IPS-18a (cell line): ENCODE measurements around the gene TIAM2.
A peak's percentile ranks its signal among the peaks of the same experiment; 100 is the strongest.

Experiments
- H3K27ac ChIP-seq: one replicate; pipeline ENCODE4 v1.5.1; 2013; ENCODE audit warnings: low read length
- H3K27me3 ChIP-seq: one replicate; pipeline ENCODE4 v1.6.1; 2013; ENCODE audit warnings: mild to moderate bottlenecking, low read length; ENCODE audit not compliant: control insufficient read depth, insufficient read depth
- H3K36me3 ChIP-seq: one replicate; pipeline ENCODE4 v1.6.1; 2013; ENCODE audit warnings: low read depth, low read length; ENCODE audit not compliant: control insufficient read depth
- H3K4me1 ChIP-seq: one replicate; pipeline ENCODE4 v1.6.1; 2013; ENCODE audit warnings: low read depth, low read length; ENCODE audit not compliant: control insufficient read depth
- H3K4me3 ChIP-seq: one replicate; pipeline ENCODE4 v1.5.1; 2013; ENCODE audit warnings: low read length
- H3K9ac ChIP-seq: one replicate; pipeline ENCODE4 v1.6.1; 2013; ENCODE audit warnings: mild to moderate bottlenecking, low read length, moderate library complexity
- H3K9me3 ChIP-seq: one replicate; pipeline ENCODE4 v1.6.1; 2013; ENCODE audit warnings: low read depth, low read length; ENCODE audit not compliant: control insufficient read depth

Gene TIAM2

DNA sequence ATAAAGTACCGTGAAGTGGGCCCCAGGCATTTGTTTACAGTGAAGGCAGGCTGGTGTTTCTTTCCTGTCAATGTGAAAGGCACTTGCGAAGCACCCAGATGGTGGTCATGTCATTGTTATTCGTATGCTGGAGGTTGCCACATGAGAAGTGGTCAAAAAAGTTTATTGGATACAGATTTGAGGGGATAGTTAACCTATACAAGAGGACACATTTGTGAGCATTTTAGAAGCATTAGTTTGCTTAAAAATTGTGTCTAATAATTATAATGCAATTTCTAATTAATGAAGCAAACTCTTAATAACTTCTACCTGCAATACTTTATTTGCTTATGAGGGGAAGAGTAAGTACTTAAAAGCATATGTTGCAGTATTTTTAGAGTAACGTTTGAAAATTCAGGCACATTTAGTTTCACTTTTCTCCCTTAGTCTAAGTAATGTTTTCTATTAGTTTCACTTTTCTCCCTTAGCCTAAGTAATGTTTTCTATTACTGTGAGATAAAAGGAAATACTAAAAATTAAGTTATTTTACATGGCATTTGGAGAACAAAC, 148.0 kb downstream of the TIAM2 start:
- peak overlapping the region; percentile 78 for H3K27ac ChIP-seq

DNA sequence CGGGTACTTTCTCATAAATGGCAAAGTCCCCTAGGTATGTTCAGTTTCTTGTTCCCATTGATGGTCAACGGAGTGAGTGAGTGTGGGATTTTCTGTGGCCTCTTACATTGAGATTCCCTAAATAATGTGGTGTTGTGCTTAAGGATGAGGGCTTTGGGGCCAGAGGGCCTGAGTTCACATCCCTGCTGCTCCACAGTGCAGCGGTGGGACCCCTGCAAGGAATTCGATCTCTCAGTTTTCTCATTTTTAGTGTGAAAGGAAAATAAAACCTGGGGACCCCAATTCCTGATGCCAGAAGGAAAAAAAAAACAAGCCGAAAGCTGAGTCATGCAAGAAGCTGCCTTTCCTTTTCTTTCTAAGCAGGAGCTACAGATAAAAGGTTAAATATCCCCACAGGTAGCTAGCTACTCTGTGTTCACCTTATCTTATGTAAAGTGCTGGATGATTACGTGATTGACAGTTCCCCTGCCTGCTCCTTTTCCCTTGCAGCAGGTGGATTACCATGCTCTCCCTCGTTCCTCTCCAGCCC, 148.5 kb downstream of the TIAM2 start:
- Histone ChIP-seq H3K36me3 (peaks cover 3% of the 10 kb centered on the region), H3K4me3 (peak overlapping the region; percentile 0), H3K27me3 (no peaks in the 10 kb centered on the region), H3K9me3 (no peaks in the 10 kb centered on the region), H3K27ac (peak overlapping the region; percentile 78), H3K4me1 (peaks cover 40% of the 10 kb centered on the region), H3K9ac (peak overlapping the region; percentile 41)

More for the DNA sequence above, 148.0 kb downstream of the TIAM2 start:
- peak overlapping the region; percentile 0 for H3K4me3 ChIP-seq
- no peaks in the 10 kb centered on the region for H3K27me3 ChIP-seq
- peaks cover 3% of the 10 kb centered on the region for H3K36me3 ChIP-seq
- H3K9me3 ChIP-seq, result no peaks in the 10 kb centered on the region
- H3K9ac ChIP-seq, result peak overlapping the region; percentile 41
- H3K4me1 ChIP-seq, result peaks cover 34% of the 10 kb centered on the region

DNA sequence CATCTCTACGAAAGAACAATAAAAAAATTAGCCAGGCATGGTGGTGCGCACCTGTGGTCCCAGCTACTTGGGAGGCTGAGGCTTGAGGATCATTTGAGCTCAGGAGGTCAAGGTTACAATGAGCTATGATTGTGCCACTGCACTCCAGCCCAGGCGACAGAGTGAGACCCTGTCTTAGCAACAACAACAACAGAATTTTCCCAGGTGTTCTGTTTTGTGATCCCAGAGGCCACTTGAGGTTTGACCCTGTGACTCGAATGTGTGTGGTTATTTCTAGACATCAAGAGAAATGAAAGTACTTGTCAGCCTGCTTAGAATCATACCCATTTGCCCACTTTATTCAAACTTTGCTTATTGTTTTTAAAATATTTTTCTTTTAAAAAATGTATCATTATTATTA, 151.1 kb downstream of the TIAM2 start:
- Histone ChIP-seq H3K4me1 (peaks cover 57% of the 10 kb centered on the region), H3K4me3 (no peak overlapping the region)

GRCh38 chr6:155147958-155148663, 153.0 kb downstream of the TIAM2 start:
- Histone ChIP-seq H3K9me3 (no peaks in the 10 kb centered on the region), H3K4me1 (peaks cover 51% of the 10 kb centered on the region), H3K9ac (peak overlapping the region; percentile 24), H3K27me3 (no peaks in the 10 kb centered on the region), H3K4me3 (no peak overlapping the region), H3K27ac (peak overlapping the region; percentile 26), H3K36me3 (peaks cover 3% of the 10 kb centered on the region)

More for the DNA sequence above, 151.1 kb downstream of the TIAM2 start:
- Histone ChIP-seq H3K36me3 (peaks cover 3% of the 10 kb centered on the region), H3K27me3 (no peaks in the 10 kb centered on the region), H3K9ac (no peak overlapping the region), H3K27ac (no peak overlapping the region), H3K9me3 (no peaks in the 10 kb centered on the region)

GRCh38 chr6:155150967-155151671, 156.0 kb downstream of the TIAM2 start:
- no peak overlapping the region for H3K27ac ChIP-seq
- H3K4me1 ChIP-seq, result peaks cover 33% of the 10 kb centered on the region
- H3K9me3 ChIP-seq, result no peaks in the 10 kb centered on the region
- H3K27me3 ChIP-seq, result no peaks in the 10 kb centered on the region
- H3K36me3 ChIP-seq, result no peaks in the 10 kb centered on the region
- H3K4me3 ChIP-seq, result no peak overlapping the region
- no peak overlapping the region for H3K9ac ChIP-seq

DNA sequence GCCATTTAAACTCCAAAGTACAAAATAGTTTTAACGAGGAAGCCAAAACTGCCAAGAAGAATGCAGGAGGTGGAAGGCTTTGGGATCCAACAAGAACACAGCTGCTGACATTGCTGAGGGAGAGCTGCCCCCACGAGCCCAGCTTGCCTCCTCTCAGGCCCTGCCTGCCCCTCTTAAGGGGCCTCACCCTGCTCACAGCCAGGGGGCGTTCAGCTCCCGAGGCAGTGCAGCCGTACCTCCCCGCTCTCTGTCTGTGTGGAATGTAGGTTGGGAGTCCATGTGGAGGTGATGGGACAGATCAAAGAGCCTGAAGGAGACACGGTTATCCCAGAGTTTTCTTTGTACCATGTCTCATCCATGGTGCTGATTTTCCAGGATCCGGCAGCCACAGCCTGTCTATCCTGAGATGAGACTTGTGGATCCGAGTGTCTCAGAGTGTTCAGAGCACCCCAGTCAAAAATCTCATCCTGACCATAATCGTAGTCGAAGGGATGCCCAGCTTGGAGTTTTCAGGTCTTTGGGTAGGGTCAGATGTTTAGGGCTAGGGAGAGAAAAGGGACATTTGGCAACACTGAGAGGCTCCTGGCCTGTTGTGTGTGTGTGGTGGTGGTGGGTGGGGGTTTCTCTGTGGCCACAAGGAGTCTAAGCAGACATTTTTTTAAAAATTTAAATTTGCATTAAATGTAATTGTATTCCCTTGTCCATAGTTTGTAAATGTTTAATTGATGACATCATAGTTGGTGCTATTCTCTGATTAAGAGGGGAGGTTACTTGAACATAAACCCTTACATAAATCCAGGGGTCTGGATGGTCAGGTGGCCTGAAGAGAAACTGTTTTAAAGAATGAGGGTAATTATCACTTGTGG, 157.3 kb downstream of the TIAM2 start:
- Histone ChIP-seq H3K9ac (no peak overlapping the region), H3K36me3 (no peaks in the 10 kb centered on the region), H3K4me1 (peaks cover 33% of the 10 kb centered on the region), H3K9me3 (no peaks in the 10 kb centered on the region), H3K27ac (no peak overlapping the region), H3K27me3 (no peaks in the 10 kb centered on the region), H3K4me3 (no peak overlapping the region)

GRCh38 chr6:155154158-155154830, 159.2 kb downstream of the TIAM2 start:
- H3K4me3 ChIP-seq, result no peak overlapping the region
- H3K9me3 ChIP-seq, result no peaks in the 10 kb centered on the region
- H3K4me1 ChIP-seq, result peaks cover 23% of the 10 kb centered on the region
- no peaks in the 10 kb centered on the region for H3K36me3 ChIP-seq
- H3K9ac ChIP-seq, result no peak overlapping the region
- no peaks in the 10 kb centered on the region for H3K27me3 ChIP-seq
- H3K27ac ChIP-seq, result no peak overlapping the region

DNA sequence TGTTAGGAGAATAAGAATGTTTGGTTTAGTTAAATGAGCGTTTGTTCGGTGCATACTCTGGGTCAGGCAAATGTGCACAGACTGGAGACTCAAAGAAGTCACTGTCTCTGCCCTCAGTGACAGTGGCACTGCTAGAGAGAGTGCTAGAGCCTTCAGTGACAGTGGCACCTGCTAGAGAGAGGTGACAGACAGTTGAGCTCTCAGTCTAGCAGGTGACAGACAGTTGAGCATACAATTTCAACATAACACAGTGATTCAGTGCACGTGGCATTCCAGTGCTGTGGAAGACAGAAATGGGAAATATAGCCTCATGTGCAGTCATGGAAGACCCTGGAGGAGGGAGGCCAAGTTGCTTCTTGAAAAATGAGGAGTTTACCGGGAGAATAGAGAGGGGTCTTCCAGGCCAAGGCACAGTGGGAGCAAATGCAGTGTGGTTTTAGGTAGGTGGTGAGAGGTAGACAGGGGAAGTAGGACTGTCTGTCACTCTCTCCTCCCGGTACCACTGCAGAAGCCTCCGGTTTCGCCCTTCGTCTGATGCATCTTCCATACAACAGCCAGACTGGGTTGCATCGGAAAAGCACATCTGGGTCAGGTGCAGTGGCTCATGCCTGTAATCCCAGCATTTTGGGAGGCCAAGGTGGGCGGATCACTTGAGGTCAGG, 160.8 kb downstream of the TIAM2 start:
- Histone ChIP-seq H3K27me3 (no peaks in the 10 kb centered on the region), H3K4me3 (no peak overlapping the region), H3K36me3 (no peaks in the 10 kb centered on the region), H3K27ac (no peak overlapping the region), H3K9me3 (no peaks in the 10 kb centered on the region), H3K4me1 (peaks cover 12% of the 10 kb centered on the region), H3K9ac (no peak overlapping the region)

GRCh38 chr6:155157101-155157500, 162.0 kb downstream of the TIAM2 start:
- H3K4me3 ChIP-seq, result no peak overlapping the region
- no peak overlapping the region for H3K27ac ChIP-seq
- no peaks in the 10 kb centered on the region for H3K27me3 ChIP-seq

DNA sequence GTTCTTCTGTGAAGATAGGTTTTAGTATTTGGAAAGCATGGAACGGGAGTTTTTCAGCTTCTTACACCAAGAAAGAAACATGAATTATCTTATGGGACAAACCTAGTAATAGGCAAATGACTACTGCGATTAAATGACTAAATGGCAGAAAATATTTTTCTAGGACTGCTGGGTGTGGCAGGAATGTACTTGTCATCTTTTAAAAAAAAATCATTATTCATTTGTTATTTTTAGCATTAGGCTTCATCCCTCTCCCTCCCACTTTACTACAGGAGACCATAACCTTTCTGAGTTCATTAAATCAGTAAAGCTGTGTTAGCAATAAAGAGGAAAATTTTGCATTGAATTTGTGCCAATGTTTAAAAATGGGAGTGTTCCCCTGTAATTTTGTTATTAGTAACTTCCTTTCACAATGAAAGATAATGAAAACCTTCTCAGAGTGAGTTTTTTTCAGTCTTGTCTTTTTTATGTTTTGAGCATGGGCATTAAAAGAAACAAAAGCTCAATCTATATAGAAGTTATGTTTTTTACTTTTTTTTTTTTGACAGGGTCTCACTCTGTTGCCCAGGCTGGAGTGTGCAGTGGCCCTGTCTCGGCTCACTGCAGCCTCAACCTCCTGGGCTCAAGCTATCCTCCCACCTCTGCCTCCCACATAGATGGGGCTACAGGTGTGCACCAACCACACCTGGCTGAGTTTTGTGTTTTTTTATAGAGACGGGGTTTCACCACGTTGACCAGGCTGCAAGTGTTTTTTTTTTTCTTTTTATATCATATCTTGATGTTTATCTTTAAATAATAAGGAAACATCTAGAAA, 163.1 kb downstream of the TIAM2 start:
- no peak overlapping the region for H3K27ac ChIP-seq
- H3K9me3 ChIP-seq, result no peaks in the 10 kb centered on the region

More at GRCh38 chr6:155157101-155157500, 162.0 kb downstream of the TIAM2 start:
- Histone ChIP-seq H3K4me1 (peaks cover 11% of the 10 kb centered on the region), H3K9ac (no peak overlapping the region), H3K9me3 (no peaks in the 10 kb centered on the region), H3K36me3 (no peaks in the 10 kb centered on the region)

More for the DNA sequence above, 163.1 kb downstream of the TIAM2 start:
- Histone ChIP-seq H3K4me3 (no peak overlapping the region), H3K36me3 (no peaks in the 10 kb centered on the region), H3K27me3 (no peaks in the 10 kb centered on the region), H3K4me1 (peaks cover 6% of the 10 kb centered on the region), H3K9ac (no peak overlapping the region)
